ENCODE data around the gene RAB3D. TPM values are rescaled to one million over a fixed set of nuclear protein-coding genes. Genes with fewer than 3 reads are reported as not detected.

The RAB3D gene
- total and polyA plus RNA-seq, 10 of the 15 experiments (the other 5 are each of a cell fraction or from before 2014, with no cell fraction given), result 1.1 to 15.7 (median 6.2) TPM

DNA sequence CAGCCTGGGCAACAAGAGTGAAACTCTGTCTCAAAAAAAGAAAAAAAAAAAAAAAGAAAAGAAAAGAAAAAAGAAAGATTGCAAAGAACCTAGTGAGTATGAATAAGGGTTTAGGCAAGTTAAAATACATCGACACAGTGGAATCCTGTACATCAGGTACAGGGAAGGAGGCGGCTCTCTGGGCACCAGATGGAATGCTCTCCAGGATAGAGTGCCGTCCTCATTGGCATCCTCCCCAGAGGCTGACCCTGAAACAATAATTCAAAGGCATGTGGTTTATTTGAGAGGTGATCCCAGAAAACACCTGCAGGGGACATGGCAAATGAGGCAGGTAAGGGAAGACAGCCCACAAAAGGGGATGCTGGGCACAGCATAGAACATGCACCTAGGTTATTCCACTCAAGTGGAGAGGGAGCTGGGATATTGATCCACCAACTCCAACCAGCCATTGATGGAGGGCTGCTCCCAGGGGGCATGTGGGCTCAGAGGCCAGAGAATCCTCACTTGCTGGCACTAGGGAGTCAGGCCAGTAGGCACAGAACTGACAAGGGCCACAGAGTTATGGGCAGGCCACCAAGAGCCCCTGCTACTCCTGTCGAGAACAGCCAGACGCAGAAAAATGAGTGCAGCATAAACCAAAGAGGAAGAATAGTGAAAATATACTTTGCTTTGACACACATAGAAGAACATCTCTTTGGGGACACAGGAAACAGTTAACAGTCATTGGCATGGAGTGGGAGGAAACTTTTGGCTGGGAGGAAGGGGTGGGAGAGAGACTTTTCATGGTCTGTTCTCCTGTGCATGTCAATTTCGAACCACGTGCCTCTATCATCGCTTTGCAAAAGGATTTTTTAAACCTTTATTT lies 39.3 kb downstream of the RAB3D start (continued):
- TF ChIP-seq NFXL1 (IDR thresholded peaks at IDR 0.05; ENCODE audit: borderline replicate concordance) (no peak), SKIL (IDR thresholded peaks at IDR 0.05; ENCODE audit: low read depth, poor library complexity, severe bottlenecking) (no peak), RCOR1 (conservative IDR thresholded peaks at IDR 0.05; ENCODE audit: low read depth, low read length) (no peak), FOS (IDR thresholded peaks at IDR 0.05; ENCODE audit: borderline replicate concordance, extremely low read depth, insufficient read length) (no peak), POLR2A (IDR thresholded peaks at IDR 0.05; ENCODE audit: low read depth, low read length) (no peak), ZNF24 (IDR thresholded peaks at IDR 0.05) (no peak)

DNA sequence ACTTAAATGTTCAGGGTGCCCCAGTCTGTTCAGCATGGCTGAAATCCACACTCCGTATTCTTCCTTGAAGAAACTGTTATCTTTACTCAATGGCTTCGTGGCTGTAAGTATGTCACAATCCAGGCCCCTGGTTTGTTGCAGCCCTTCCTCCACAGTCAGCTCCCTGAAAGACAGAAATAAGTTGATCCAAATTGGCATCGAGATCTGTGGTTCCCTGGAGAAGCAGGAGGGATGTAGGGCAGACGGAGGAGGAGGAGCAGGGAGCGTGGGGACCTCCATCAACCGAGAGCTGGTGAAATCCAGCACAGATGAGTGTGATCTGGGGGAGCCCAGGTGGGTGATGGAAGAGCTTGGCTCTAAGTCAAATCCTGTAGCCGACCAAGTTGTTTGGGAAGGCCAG lies 43.2 kb downstream of the RAB3D start:
- RAD21 ChIA-PET (ENCODE audit: unreplicated experiment), result interaction anchor here (0.6 to 1.9 kb wide), 8 partner anchors 20 to 186 kb away, joined by 3 to 9 read pairs (median 4); partner anchors contain the start of gene SWSAP1
- Histone ChIP-seq H3K4me1 (ENCODE audit: control insufficient read depth, insufficient read depth, low read length) (peaks cover 7% of the 10 kb centered on the region), H3K27me3 (replicated peaks in 1 of 2; ENCODE audit: control insufficient read depth in 2 of 2, insufficient read depth in 2 of 2, low read length in 1 of 2) (no peaks in the 10 kb centered on the region), H3K27ac (ENCODE audit: control insufficient read depth, insufficient read depth) (no peak overlapping the region), H3K36me3 (ENCODE audit: control insufficient read depth in 2 of 2, insufficient read depth in 2 of 2, low read length in 1 of 2) (no peaks in the 10 kb centered on the region), H2AFZ (ENCODE audit: control insufficient read depth, low read depth, low read length) (no peak overlapping the region), H4K20me1 (ENCODE audit: control insufficient read depth, insufficient read depth) (no peaks in the 10 kb centered on the region), H3K4me2 (ENCODE audit: control insufficient read depth, insufficient read depth) (no peak overlapping the region), H3K9me3 (replicated peaks; ENCODE audit: control insufficient read depth, insufficient read depth, low read length) (no peaks in the 10 kb centered on the region), H3K9ac (ENCODE audit: control insufficient read depth, insufficient read depth, low read length) (no peak overlapping the region), H3K4me3 (no peak overlapping the region), H3K79me2 (ENCODE audit: control insufficient read depth, insufficient read depth, low read length) (no peaks in the 10 kb centered on the region)
- intact Hi-C loops (cut with micrococcal nuclease; ENCODE audit: unreplicated experiment), result no loop called here
- WGBS (ENCODE audit: insufficient coverage, insufficient replicate concordance, low lambda C conversion rate, missing lambda C conversion rate), result 56% methylated on average over 7 of the region's 7 CpGs
- FAIRE-seq, result no peak
- ATAC-seq, result no peak
- SMC1A ChIA-PET (ENCODE audit: uncharacterized antibody, unreplicated experiment), result interaction anchor here (1.0 to 3.3 kb wide), 5 partner anchors 10 to 84 kb away, joined by 3 to 23 read pairs (median 5); partner anchors contain the start of genes CCDC159, RAB3D, SWSAP1 and TMEM205
- in situ Hi-C loops (cut with MboI), result loop anchor here (10.0 kb wide), 1 partner anchor 179 kb away; no protein-coding TSS in a partner anchor
- CTCF ChIA-PET, result interaction anchor here (0.7 to 5.2 kb wide), 7 partner anchors 9 to 186 kb away, joined by 3 to 51 read pairs (median 7); partner anchors contain the start of genes EPOR and SWSAP1
- DNase-seq (ENCODE audit: low read depth, low spot score), result no peak
- POLR2A ChIA-PET, result no interaction called here
- no TSS peak for BruUV-seq (replicated peaks)
- TF ChIP-seq POLR2A (IDR thresholded peaks at IDR 0.05; ENCODE audit: low read depth, low read length), result no peak
- TF ChIP-seq LARP7 (IDR thresholded peaks at IDR 0.05), result no peak
- TF ChIP-seq SMARCA5 (IDR thresholded peaks at IDR 0.05), result no peak
- TF ChIP-seq, protein P1, sequence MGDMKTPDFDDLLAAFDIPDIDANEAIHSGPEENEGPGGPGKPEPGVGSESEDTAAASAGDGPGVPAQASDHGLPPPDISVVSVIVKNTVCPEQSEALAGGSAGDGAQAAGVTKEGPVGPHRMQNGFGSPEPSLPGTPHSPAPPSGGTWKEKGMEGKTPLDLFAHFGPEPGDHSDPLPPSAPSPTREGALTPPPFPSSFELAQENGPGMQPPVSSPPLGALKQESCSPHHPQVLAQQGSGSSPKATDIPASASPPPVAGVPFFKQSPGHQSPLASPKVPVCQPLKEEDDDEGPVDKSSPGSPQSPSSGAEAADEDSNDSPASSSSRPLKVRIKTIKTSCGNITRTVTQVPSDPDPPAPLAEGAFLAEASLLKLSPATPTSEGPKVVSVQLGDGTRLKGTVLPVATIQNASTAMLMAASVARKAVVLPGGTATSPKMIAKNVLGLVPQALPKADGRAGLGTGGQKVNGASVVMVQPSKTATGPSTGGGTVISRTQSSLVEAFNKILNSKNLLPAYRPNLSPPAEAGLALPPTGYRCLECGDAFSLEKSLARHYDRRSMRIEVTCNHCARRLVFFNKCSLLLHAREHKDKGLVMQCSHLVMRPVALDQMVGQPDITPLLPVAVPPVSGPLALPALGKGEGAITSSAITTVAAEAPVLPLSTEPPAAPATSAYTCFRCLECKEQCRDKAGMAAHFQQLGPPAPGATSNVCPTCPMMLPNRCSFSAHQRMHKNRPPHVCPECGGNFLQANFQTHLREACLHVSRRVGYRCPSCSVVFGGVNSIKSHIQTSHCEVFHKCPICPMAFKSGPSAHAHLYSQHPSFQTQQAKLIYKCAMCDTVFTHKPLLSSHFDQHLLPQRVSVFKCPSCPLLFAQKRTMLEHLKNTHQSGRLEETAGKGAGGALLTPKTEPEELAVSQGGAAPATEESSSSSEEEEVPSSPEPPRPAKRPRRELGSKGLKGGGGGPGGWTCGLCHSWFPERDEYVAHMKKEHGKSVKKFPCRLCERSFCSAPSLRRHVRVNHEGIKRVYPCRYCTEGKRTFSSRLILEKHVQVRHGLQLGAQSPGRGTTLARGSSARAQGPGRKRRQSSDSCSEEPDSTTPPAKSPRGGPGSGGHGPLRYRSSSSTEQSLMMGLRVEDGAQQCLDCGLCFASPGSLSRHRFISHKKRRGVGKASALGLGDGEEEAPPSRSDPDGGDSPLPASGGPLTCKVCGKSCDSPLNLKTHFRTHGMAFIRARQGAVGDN (IDR thresholded peaks at IDR 0.05), result no peak
- TF ChIP-seq MEF2B (IDR thresholded peaks at IDR 0.05; ENCODE audit: partially characterized antibody, poor library complexity, severe bottlenecking), result no peak
- no peak for TF ChIP-seq BHLHE40 (IDR thresholded peaks at IDR 0.05; ENCODE audit: borderline replicate concordance in 1 of 2, low read depth in 2 of 2, low read length in 1 of 2)
- TF ChIP-seq RB1 (IDR thresholded peaks at IDR 0.05; ENCODE audit: borderline replicate concordance), result no peak
- TF ChIP-seq HDAC2 (IDR thresholded peaks at IDR 0.05), result no peak
- no peak for TF ChIP-seq HDGF (IDR thresholded peaks at IDR 0.05)
- TF ChIP-seq NR2C1 (IDR thresholded peaks at IDR 0.05), result no peak
- TF ChIP-seq YY1 (IDR thresholded peaks at IDR 0.05; ENCODE audit: low read depth, low read length), result no peak

Measured in GM12878 (cell line).